Suprapubic skin (tissue), 4 donors: ENCODE results near the gene CHRNA5. TPM values are rescaled to one million over a fixed set of nuclear protein-coding genes. Genes with fewer than 3 reads are reported as not detected.

Source experiments
- DNase-seq, 2 donors: peaks; one replicate each; pipeline ENCODE4 v3.0.0-alpha.2; 2019; ENCODE audit warnings: low spot score in 2 of 2
- H3K27ac ChIP-seq: fragments of 200-600 bp; sonication (generic); one replicate; pipeline ENCODE4 v1.5.1; 2019
- H3K27me3 ChIP-seq: fragments of 200-600 bp; sonication (generic); one replicate; pipeline ENCODE4 v1.5.1; 2019
- H3K36me3 ChIP-seq: fragments of 200-600 bp; sonication (generic); one replicate; pipeline ENCODE4 v1.5.1; 2019
- H3K4me1 ChIP-seq: fragments of 200-600 bp; sonication (generic); one replicate; pipeline ENCODE4 v1.5.1; 2019
- H3K4me3 ChIP-seq: fragments of 200-600 bp; sonication (generic); one replicate; pipeline ENCODE4 v1.5.1; 2019; ENCODE audit warnings: mild to moderate bottlenecking
- H3K9me3 ChIP-seq: fragments of 200-600 bp; sonication (generic); one replicate; pipeline ENCODE4 v1.5.1; 2019
- CTCF ChIP-seq, 2 donors: fragments of 200-600 bp in 1 of 2; fragments of 450-650 bp in 1 of 2; sonication (generic) in 1 of 2; IDR thresholded peaks; one replicate each; pipeline ENCODE4 v1.5.1; 2016 to 2019; ENCODE audit warnings: antibody characterized with exemption in 2 of 2, mild to moderate bottlenecking in 1 of 2, moderate library complexity in 1 of 2
- EP300 ChIP-seq: sonication (generic); formaldehyde crosslinking; IDR thresholded peaks from one replicate; pipeline ENCODE4 v1.6.1; 2017; ENCODE audit warnings: antibody characterized with exemption
- POLR2A ChIP-seq, 2 donors: fragments of 450-650 bp; IDR thresholded peaks; one replicate each; pipeline ENCODE4 v1.6.1; 2017; ENCODE audit warnings: antibody characterized with exemption in 2 of 2, mild to moderate bottlenecking in 2 of 2, moderate library complexity in 2 of 2
- POLR2AphosphoS5 ChIP-seq, 3 donors: sonication (generic); formaldehyde crosslinking; IDR thresholded peaks; one replicate each; pipeline ENCODE4 v1.6.1; 2017; ENCODE audit warnings: antibody characterized with exemption in 3 of 3
- WGBS: methylation state at CpG from one replicate; pipeline ENCODE4 v1.1.5; 2018; 5-methylcytosine and 5-hydroxymethylcytosine counted together
- total RNA-seq, 4 donors: library from RNA; depleted of rRNA; stranded (reverse); fragments of >200 nt; gene quantifications; one replicate each; pipeline ENCODE4 v1.1.0, GENCODE V29; 2016

Gene CHRNA5
- total RNA-seq, 4 donors from 2014 or later: 0.72 to 2.8 (median 1.4) TPM

GRCh38 chr15:78616506-78616905, 51.2 kb downstream of the CHRNA5 start:
- 100% methylated on average over 2 of the region's 2 CpGs for WGBS
- Histone ChIP-seq H3K4me3 (no peak overlapping the region), H3K4me1 (peaks cover 19% of the 10 kb centered on the region), H3K27me3 (peaks cover 30% of the 10 kb centered on the region), H3K9me3 (no peaks in the 10 kb centered on the region), H3K36me3 (no peaks in the 10 kb centered on the region), H3K27ac (no peak overlapping the region)
- DNase-seq: peak in 1 of 2 donors; percentile 43
- TF ChIP-seq CTCF (IDR thresholded peaks at IDR 0.05): no peak
- TF ChIP-seq POLR2A (IDR thresholded peaks at IDR 0.05): no peak
- TF ChIP-seq POLR2AphosphoS5 (IDR thresholded peaks at IDR 0.05): no peak
- no peak for TF ChIP-seq EP300

- Histone ChIP-seq H3K27ac (no peak overlapping the region), H3K4me1 (peaks cover 19% of the 10 kb centered on the region), H3K9me3 (no peaks in the 10 kb centered on the region), H3K27me3 (peaks cover 36% of the 10 kb centered on the region), H3K36me3 (no peaks in the 10 kb centered on the region), H3K4me3 (no peak overlapping the region)
- WGBS: 92% methylated on average over 4 of the region's 7 CpGs
- peak in 1 of 2 donors; percentile 38 for DNase-seq
- TF ChIP-seq EP300: no peak
- TF ChIP-seq POLR2A (IDR thresholded peaks at IDR 0.05): no peak
- no peak for TF ChIP-seq CTCF (IDR thresholded peaks at IDR 0.05)
- no peak for TF ChIP-seq POLR2AphosphoS5 (IDR thresholded peaks at IDR 0.05)
Observed at GRCh38 chr15:78617076-78617475, 51.8 kb downstream of the CHRNA5 start.

GRCh38 chr15:78617516-78617915, 52.2 kb downstream of the CHRNA5 start:
- Histone ChIP-seq H3K27me3 (peaks cover 40% of the 10 kb centered on the region), H3K9me3 (no peaks in the 10 kb centered on the region), H3K36me3 (no peaks in the 10 kb centered on the region), H3K4me1 (peaks cover 19% of the 10 kb centered on the region), H3K4me3 (no peak overlapping the region), H3K27ac (no peak overlapping the region)
- DNase-seq: peak in 1 of 2 donors; percentile 57
- no peak for TF ChIP-seq EP300
- no peak for TF ChIP-seq POLR2A (IDR thresholded peaks at IDR 0.05)
- TF ChIP-seq POLR2AphosphoS5 (IDR thresholded peaks at IDR 0.05): no peak
- no peak for TF ChIP-seq CTCF (IDR thresholded peaks at IDR 0.05)
- 83% methylated on average over 3 of the region's 5 CpGs for WGBS

GRCh38 chr15:78618064-78618463, 52.7 kb downstream of the CHRNA5 start:
- WGBS: 83% methylated on average over 6 of the region's 8 CpGs
- H3K36me3 ChIP-seq: no peaks in the 10 kb centered on the region
- no peak overlapping the region for H3K4me3 ChIP-seq
- no peak for TF ChIP-seq CTCF (IDR thresholded peaks at IDR 0.05)
- no peak for TF ChIP-seq EP300
- TF ChIP-seq POLR2AphosphoS5 (IDR thresholded peaks at IDR 0.05): no peak
- TF ChIP-seq POLR2A (IDR thresholded peaks at IDR 0.05): no peak
- H3K4me1 ChIP-seq: peaks cover 19% of the 10 kb centered on the region
- H3K27ac ChIP-seq: no peak overlapping the region
- H3K9me3 ChIP-seq: no peaks in the 10 kb centered on the region
- DNase-seq: peak in 1 of 2 donors; percentile 47
- H3K27me3 ChIP-seq: peaks cover 43% of the 10 kb centered on the region

DNA sequence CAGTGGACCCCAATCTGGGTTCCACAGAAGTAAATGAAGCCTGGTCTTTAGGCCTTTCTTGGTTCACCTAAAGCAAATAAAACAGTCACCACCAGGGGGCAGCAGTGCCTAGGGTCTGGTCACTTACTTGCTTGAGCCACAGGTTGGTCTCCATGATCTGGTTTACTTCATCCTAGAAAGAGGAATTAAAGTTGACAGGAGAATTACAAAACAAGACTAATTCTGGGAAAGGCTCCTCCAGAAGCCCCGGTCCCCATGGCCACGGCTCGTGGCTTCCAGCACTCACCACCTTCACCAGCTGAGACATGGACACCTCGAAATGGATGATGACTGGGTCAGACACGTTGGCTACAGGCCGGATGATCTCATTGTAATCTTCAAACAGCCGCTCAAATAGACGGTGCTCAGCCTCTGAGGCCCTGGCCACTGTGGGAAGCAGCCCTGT, 53.2 kb downstream of the CHRNA5 start:
- peak; percentile 92 to 94 for DNase-seq
- no peak overlapping the region for H3K4me3 ChIP-seq
- peaks cover 19% of the 10 kb centered on the region for H3K4me1 ChIP-seq
- H3K9me3 ChIP-seq: no peaks in the 10 kb centered on the region
- WGBS: 5% methylated on average over 8 of the region's 8 CpGs
- TF ChIP-seq POLR2A (IDR thresholded peaks at IDR 0.05) (no peak), CTCF (IDR thresholded peaks at IDR 0.05) (peak; percentile 72 to 81), POLR2AphosphoS5 (IDR thresholded peaks at IDR 0.05) (peak in 1 of 3 donors; percentile 20), EP300 (no peak)
- no peaks in the 10 kb centered on the region for H3K36me3 ChIP-seq
- H3K27ac ChIP-seq: no peak overlapping the region
- H3K27me3 ChIP-seq: peaks cover 44% of the 10 kb centered on the region
